Gastroesophageal sphincter (tissue), 3 donors: Measurements from ENCODE around the gene ACTN1.
"Not testable (repeated sequence)": the region's sequence is repeated elsewhere in the genome, so short reads cannot be mapped to it uniquely, and the experiment has no call there.

Experiments used
- CTCF ChIP-seq, 4 experiments: fragments of 200-600 bp in 2 of 4; fragments of 450-650 bp in 2 of 4; sonication (generic) in 1 of 4; IDR thresholded peaks; one replicate each; pipeline ENCODE4 v1.5.1; 2017 to 2019; ENCODE audit warnings: antibody characterized with exemption in 4 of 4, mild to moderate bottlenecking in 2 of 4, moderate library complexity in 2 of 4
- EP300 ChIP-seq: sonication (generic); formaldehyde crosslinking; IDR thresholded peaks from one replicate; pipeline ENCODE4 v1.6.1; 2017; ENCODE audit warnings: antibody characterized with exemption, mild to moderate bottlenecking
- POLR2A ChIP-seq, 2 donors: fragments of 450-650 bp; IDR thresholded peaks; one replicate each; pipeline ENCODE4 v1.6.1; 2017; ENCODE audit warnings: antibody characterized with exemption in 2 of 2, mild to moderate bottlenecking in 2 of 2, moderate library complexity in 1 of 2
- POLR2AphosphoS5 ChIP-seq: sonication (generic); formaldehyde crosslinking; IDR thresholded peaks from one replicate; pipeline ENCODE4 v1.6.1; 2017; ENCODE audit warnings: antibody characterized with exemption

GRCh38 chr14:68973219-68973565, 5.9 kb downstream of the ACTN1 start:
- not testable (repeated sequence) for TF ChIP-seq POLR2AphosphoS5; POLR2A (IDR thresholded peaks at IDR 0.05); EP300
- peak in 1 of 4 experiments; percentile 8 for TF ChIP-seq CTCF (IDR thresholded peaks at IDR 0.05)
